Measurements from ENCODE around the gene RRP7A.
"Not testable (repeated sequence)": the region's sequence is repeated elsewhere in the genome, so short reads cannot be mapped to it uniquely, and the experiment has no call there.

Gene RRP7A

DNA sequence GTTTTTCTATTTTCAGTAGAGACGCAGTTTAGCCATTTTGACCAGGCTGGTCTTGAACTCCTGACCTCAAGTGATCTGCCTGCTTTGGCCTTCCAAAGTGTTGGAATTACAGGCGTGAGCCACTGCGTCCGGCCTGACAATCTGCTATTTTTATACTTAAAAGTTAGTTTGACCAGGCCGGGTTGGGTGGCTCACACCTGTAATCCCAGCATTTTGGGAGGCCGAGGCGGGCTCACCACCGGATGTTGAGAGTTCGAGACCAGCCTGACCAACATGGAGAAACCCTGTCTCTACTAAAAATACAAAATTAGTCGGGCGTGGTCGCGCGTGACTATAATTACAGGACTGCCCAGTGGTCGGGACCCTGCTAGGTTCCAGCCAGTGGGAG, 19.8 kb downstream of the RRP7A start:
- ATAC-seq, result not testable (repeated sequence)

DNA sequence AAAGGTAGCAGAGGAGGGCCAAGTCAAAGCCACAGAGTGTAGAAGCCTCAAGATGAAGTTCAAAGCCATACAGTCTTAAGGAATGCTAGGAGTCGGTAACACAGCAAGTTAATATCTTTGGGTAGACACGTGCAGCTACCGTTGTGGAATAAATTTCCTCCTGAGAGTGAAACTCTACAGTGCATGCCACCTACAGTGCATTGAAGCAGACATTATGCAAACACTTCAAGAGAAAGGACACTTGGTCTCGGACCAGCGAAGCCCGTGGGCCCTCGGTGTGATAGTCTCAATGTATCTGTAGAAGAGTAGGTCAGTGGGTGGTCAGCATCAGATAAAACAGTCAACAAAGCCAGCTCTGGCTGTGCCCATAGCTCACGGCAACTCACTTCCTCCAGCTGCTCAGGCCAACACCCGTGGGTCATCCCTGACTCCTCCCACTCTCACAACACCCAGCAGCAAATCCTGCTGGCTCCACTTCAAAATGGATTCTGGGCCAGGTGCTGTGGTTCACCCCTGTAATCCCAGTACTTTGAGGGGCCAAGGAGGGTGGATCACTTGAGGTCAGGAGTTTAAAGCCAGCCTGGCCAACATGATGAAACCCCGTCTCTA, 24.0 kb downstream of the RRP7A start:
- ATAC-seq, DNase-seq: not testable (repeated sequence)

More for the DNA sequence above, 19.8 kb downstream of the RRP7A start:
- DNase-seq, result not testable (repeated sequence)

DNA sequence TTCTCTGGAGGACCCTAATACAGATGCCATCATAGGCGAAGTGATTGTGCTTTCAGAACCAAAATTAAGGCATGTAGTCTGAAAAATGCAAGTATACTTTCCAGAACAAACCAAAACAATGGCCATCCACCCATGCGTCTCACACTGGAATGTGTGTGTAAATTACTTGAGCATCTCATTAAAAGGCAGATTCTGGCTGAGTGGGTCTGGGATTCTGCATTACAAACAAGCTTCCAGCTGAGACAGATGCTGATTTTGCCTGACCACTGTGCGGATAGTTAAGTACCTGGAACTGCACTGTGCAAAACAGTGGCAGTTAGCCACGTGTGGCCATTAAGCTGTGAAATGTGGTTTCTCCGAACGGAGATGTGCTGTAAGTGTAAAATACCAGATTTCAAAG, 26.2 kb downstream of the RRP7A start:
- DNase-seq (no peak), ATAC-seq (no peak)

DNA sequence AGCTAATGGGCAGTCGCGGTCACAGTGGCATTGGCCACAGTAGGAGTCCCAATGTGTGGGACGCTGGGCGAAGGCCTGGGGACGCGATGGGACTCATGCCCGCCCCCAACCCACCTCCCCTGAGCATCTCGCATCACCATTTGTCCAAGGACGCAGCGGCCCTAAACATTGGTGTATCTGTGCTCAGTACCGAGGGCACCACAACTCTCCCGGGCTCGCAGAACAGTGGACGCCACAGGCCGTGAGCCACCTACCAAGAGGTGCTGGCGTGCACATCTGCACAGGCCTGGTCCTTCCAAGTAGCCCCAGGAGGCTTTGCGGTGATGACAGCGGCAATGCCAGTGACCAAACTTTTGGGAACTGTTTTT, 27.3 kb downstream of the RRP7A start:
- no peak for DNase-seq
- ATAC-seq, result no peak

DNA sequence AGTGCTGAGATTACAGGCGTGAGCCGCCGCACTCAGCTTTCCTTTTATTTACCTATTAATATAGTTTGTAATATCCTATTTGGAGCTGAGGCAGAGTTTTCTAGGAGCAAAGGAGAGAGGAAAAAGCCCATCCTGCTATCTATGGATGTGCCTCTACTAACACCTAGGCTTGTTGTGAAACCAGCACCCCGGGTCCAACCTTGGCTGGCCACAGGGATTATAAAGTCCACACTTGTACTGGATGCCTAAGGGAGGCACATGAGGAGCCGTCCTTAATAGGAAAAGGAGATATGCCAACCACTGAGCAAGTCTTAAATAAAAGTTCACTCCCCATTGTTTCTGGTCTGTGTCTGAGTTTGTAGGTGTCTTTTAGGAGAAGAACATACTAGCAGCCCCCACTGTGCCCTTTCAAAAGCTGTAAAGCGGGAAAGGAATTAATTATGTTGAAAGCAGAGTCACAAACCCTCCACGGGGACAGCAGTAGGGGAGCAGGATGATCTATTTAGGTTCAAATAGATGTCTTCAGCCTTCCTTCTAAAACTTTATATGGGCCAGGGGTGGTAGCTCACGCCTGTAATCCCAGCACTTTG, 29.3 kb downstream of the RRP7A start:
- ATAC-seq, result no peak
- no peak for DNase-seq

DNA sequence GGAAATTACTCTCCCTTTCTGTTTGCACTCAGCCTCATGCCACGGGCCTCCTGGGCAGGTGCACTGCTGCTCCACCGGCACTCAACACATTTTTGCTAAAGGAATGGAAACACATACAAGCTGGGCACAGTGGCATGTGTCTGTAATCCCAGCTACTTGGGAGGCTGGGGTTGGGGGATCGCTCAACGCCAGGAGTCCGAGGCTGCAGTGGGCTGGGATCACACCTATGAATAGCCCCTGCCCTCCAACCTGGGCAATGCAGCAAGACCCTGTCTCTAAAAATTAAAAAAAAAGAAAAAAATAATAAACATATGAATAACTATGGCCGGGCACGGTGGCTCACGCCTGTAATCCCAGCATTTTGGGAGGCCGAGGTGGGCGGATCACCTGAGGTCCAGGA, 30.6 kb downstream of the RRP7A start:
- no peak for DNase-seq
- no peak for ATAC-seq

DNA sequence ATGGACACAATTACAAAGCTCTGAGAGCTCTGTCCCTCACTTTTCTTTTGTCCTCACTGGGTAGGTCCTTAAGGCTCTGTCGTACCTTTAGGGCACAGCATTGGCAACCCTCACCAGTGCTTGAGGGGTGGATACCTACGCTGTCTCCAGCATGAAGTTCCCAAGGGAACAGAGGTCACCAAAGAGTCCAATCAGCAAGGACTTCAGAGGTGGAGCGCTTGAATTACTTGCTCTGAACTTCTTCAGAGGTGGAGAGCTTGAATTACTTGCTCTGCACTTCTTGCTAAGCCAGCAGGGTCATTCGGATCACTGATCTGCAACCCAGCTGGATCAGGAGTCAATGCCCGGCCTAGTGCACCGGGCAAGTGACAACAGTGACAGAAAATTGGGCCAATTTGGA, 35.1 kb downstream of the RRP7A start:
- no peak for DNase-seq
- ATAC-seq, result no peak

DNA sequence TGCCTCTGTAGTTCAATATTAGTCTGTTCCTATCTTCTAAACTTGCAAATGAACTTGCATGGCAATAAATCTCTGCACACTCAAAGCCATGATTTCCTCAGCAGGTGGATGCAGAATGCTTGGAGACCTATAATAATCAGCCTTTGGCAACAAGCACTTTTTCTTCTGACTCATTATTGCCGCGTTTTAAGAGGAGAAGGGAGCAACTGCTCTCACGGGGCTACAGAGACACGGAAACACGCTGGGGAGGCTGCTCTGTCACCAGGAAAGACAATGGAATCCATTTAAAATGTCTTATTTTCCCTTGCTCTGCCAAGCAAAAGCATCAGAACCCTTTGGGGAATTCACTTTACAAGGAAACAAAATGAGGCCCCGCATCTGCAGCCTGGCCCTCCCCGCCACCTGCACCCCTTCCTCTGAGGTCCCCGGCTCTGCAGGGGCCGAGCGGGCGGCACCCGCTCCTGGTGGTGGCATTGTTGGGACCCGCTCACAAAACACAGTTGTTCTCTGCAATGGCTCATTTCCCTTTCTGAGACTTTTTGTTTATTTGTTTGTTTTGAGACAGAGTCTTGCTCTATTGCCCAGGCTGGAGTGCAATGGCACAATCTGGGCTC, 35.9 kb downstream of the RRP7A start:
- not testable (repeated sequence) for ATAC-seq

DNA sequence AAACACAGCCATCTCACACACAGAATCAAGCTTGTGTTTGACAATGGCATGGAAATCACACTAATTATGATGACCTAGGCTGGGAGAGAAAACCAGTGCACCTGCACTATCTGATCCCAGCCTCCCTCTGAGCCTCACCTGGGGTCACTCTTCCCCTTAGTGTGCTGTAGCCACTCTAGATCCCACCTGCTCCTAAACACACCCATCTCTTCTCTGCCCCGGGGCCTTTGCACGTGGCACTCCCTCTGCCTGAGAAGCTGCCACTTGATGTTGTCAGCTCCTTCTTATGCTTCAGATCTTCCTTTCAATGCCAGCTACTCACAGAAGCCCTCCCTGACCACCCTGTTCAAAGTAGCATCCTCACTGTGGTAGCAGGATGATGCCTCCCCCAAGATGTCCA, 44.5 kb downstream of the RRP7A start:
- ATAC-seq (no peak), DNase-seq (no peak)

More for the DNA sequence above, 35.9 kb downstream of the RRP7A start:
- DNase-seq, result not testable (repeated sequence)

DNA sequence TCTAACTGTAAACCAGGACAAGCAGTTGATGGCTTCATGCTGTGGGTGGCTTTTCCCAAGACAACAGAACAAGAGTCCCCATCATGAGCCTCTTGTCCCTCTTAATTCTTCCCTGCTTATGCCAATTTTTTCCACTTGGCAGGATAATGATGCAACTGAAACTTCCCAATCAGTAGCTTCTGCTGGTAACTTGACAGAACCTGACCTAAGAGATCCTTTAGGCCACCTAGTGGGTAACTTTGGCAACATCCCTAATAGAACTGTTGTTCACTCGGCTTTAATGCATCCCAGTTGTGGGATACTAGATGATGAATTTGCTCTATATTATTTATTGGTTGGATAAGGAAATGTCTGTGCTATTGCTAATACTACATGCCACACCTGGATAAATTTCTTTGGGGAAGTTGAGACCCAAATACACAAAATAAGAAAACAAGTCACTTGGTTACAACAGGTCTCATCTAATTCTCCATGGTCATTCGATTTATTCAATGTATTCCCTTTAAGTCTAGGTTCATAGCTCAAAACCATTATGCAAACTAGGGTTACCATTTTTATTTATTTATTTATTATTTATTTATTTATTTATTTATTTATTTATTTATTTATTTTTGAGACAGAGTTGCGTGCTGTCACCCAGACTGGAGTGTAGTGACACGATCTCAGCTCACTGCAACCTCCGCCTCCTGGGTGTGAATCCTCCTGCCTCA, 46.0 kb downstream of the RRP7A start:
- ATAC-seq, result no peak
- no peak for DNase-seq

DNA sequence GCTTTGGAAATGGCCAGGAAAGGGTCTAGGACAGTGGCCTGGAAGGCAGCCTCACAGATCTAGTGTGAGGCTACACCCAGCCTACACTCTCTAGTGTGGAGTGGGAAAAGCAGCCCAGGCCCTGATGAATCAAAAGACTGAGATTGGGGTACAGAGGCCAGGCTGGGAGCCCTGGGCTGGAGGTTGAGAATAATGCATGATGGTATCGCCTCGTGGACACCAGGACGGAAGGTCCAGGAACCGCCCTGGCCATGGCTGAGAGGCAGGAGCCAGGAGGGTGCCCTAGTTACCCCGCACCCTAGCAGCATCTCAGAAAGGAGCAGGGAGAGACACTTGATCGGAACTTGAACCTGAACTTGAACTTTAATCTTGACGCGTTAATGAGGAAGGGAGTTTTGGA, 46.9 kb downstream of the RRP7A start:
- ATAC-seq (no peak), DNase-seq (no peak)

DNA sequence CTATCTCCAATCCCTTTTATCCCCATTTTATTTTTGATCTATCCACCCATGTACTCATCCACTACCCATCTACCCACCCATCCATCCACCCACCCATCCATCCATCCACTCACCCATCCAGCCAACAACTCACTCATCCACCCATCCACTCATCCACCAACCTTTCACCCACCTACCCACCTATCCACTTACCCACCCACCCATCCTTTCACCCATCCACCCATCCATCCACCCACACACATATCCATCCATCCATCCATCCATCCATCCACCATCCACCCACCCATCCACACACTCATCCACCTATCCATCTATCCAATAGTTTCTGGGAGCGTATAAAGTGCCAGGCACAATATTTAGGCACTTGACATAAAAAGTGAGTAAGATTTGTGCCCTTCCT, 48.2 kb downstream of the RRP7A start:
- ATAC-seq (no peak), DNase-seq (no peak)

DNA sequence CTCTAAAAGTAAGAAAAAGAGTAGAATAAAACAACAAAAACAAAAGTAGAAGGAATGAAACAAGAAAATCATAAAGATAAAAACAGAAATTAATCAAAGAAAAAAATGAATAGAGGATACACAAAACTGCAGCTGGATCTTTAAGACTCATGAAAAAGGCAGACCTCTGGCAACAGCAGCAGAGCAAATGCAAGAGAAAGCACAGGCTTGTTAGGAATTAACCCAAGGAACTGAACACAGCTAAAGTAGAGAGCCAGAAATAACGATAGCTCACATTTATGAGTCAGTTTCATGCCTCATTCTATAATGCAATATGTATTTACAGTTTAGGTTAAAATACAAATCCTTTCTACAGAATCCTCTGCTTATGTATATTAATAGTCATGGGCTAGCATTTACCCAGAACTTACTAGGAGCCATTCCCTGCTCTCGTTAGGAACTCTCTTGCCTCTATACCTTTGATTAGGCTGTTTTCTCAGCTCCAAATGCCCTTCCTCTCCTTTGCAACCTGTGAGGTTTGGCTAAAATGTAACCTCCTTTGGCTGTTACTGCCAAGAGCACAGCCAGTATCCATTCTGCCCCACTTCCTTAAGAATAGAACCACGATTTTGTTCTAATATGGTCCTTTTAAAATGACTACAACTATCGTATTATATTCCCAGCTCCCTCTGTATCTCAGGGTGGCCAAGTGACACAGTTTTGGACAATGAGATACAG, 49.1 kb downstream of the RRP7A start:
- DNase-seq, result no peak
- no peak for ATAC-seq

DNA sequence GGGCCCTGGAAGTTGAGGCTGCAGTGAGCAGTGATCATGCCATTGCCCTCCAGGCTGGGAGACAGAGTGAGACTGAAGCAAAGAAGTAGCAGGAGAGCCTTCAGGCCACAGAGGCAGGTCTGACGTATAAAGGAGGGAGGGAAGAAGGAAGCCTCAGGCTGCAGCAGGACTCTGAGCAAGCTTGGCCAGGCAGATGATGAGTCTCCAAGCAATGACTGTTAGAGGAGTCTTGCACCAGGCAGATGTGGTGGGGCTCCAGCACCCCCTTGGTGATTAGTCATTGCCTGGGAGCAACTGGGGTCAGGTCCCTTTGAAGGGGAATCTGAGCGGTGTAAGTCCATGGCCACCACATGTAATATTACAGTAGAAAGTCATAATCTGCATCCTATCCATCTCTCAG, 50.8 kb downstream of the RRP7A start:
- ATAC-seq, result no peak
- no peak for DNase-seq

DNA sequence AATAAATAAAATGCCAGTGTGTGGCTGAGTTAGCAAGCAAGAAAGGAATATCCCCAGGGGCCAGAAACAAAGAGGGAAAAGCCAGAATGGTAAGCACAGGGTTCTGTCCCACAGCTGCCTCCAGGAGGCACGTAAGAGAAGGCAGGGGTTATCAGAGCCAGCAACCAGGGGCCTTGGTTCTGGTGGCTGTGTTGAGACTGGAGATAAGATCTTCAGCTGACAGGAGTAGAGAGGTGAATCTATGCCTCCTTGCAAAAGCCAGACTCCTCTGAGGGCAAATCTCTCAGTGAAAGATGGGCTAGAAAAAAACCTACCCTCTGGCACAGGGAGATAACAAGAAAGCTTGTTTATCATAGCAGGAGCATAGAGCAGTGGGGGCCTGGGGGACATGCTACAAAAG, 57.6 kb downstream of the RRP7A start:
- ATAC-seq (no peak), DNase-seq (no peak)

DNA sequence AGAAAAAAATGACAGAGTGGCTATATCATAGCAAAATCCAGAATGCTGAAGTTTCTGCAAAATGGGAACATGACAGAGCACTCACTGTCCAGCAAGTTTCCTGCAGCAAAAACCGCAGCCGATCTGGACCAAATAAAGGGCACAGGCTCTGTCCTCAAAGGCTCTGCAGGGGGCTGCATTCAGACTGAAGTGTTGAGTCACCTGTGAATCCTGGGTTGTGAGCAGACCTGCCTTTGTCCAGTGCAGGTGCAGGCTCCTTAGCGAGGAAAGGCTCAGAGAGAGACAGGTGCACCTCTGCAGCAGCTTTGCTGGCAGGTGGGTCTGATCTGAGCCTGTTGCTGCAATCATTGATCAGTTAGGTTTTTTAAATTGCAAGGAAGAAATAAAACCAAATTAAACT, 58.1 kb downstream of the RRP7A start:
- DNase-seq, result no peak
- ATAC-seq, result no peak

All from stimulated activated naive CD8-positive, alpha-beta T cell treated with anti-CD3 and anti-CD28 coated beads, Interleukin-15, Interleukin-2, amounts not matched to agents 100 U/mL and 50 U/mL, for 24 hours (primary cell).